Neuronal stem cell (in vitro differentiated cells): Measurements from ENCODE around the gene KIF5B.
"Not testable (repeated sequence)": the region's sequence is repeated elsewhere in the genome, so short reads cannot be mapped to it uniquely, and the experiment has no call there.

Experiments
- DNase-seq: peaks from one replicate; pipeline ENCODE4 v3.0.0-alpha.2; 2013; ENCODE audit warnings: low spot score
- H2AFZ ChIP-seq: one replicate; pipeline ENCODE4 v1.6.1; 2013; ENCODE audit warnings: mild to moderate bottlenecking, low read length, inconsistent platforms
- H2AK5ac ChIP-seq: 2 replicates; pipeline ENCODE4 v1.6.1; 2013; ENCODE audit warnings: low read depth, mild to moderate bottlenecking, inconsistent platforms, low read length, moderate library complexity, mixed read lengths
- H2BK120ac ChIP-seq: 2 replicates; pipeline ENCODE4 v1.6.1; 2013; ENCODE audit warnings: low read depth, mild to moderate bottlenecking, inconsistent platforms, low read length, moderate library complexity, mixed read lengths
- H2BK12ac ChIP-seq: one replicate; pipeline ENCODE4 v1.6.1; 2013; ENCODE audit warnings: low read length, inconsistent platforms
- H2BK15ac ChIP-seq: 2 replicates; pipeline ENCODE4 v1.6.1; 2013; ENCODE audit warnings: mild to moderate bottlenecking, low read length, inconsistent platforms, mixed read lengths
- H2BK5ac ChIP-seq: one replicate; pipeline ENCODE4 v1.6.1; 2013; ENCODE audit warnings: inconsistent platforms, mild to moderate bottlenecking, low read length, moderate library complexity
- H3K14ac ChIP-seq: one replicate; pipeline ENCODE4 v1.6.1; 2013; ENCODE audit warnings: low read length, inconsistent platforms
- H3K18ac ChIP-seq: 2 replicates; pipeline ENCODE4 v1.6.1; 2013; ENCODE audit warnings: low read length, inconsistent platforms
- H3K23ac ChIP-seq: 2 replicates; pipeline ENCODE4 v1.6.1; 2013; ENCODE audit warnings: low read depth, mild to moderate bottlenecking, mixed read lengths, low read length, inconsistent platforms; ENCODE audit not compliant: poor library complexity
- H3K27ac ChIP-seq: replicated peaks from 3 replicates; pipeline ENCODE4 v1.5.1; 2013; ENCODE audit warnings: low read length, inconsistent platforms
- H3K27me3 ChIP-seq, 3 experiments: 2 replicates each; pipeline ENCODE4 v1.6.1; 2013; ENCODE audit warnings: low read length in 3 of 3, mild to moderate bottlenecking in 2 of 3, inconsistent platforms in 1 of 3, low read depth in 1 of 3, mixed read lengths in 1 of 3, moderate library complexity in 1 of 3; ENCODE audit not compliant: control insufficient read depth in 3 of 3, insufficient read depth in 3 of 3
- H3K36me3 ChIP-seq, 2 donors: replicated peaks in 1 of 2; 2 replicates each; pipeline ENCODE4 v1.6.1; 2013; ENCODE audit warnings: low read length in 2 of 2; ENCODE audit not compliant: control insufficient read depth in 2 of 2, insufficient read depth in 2 of 2
- H3K4ac ChIP-seq: 2 replicates; pipeline ENCODE4 v1.6.1; 2013; ENCODE audit warnings: inconsistent platforms, mild to moderate bottlenecking, low read length, moderate library complexity
- H3K4me1 ChIP-seq, 2 donors: 1 replicate in 1 of 2; 2 replicates in 1 of 2; pipeline ENCODE4 v1.6.1; 2013; ENCODE audit warnings: low read length in 2 of 2, low read depth in 1 of 2; ENCODE audit not compliant: control insufficient read depth in 2 of 2, insufficient read depth in 1 of 2
- H3K4me2 ChIP-seq: one replicate; pipeline ENCODE4 v1.6.1; 2013; ENCODE audit warnings: mild to moderate bottlenecking, low read length, inconsistent platforms; ENCODE audit not compliant: insufficient read depth, poor library complexity, severe bottlenecking
- H3K4me3 ChIP-seq, 2 donors: 2 replicates each; pipeline ENCODE4 v1.5.1; 2013; ENCODE audit warnings: low read length in 2 of 2, mild to moderate bottlenecking in 2 of 2, inconsistent platforms in 1 of 2, moderate library complexity in 1 of 2
- H3K79me1 ChIP-seq: one replicate; pipeline ENCODE4 v1.6.1; 2013; ENCODE audit warnings: low read depth, mild to moderate bottlenecking, inconsistent platforms, low read length, moderate library complexity
- H3K9ac ChIP-seq: one replicate; pipeline ENCODE4 v1.6.1; 2013; ENCODE audit warnings: mild to moderate bottlenecking, low read depth, low read length, inconsistent platforms; ENCODE audit not compliant: poor library complexity
- H3K9me3 ChIP-seq, 2 donors: replicated peaks in 1 of 2; 2 replicates each; pipeline versions ENCODE3 to v1.6.1; 2013; ENCODE audit warnings: low read length in 2 of 2, mild to moderate bottlenecking in 2 of 2, inconsistent platforms in 1 of 2, low read depth in 1 of 2, mixed read lengths in 1 of 2, moderate library complexity in 1 of 2; ENCODE audit not compliant: control insufficient read depth in 2 of 2, insufficient read depth in 1 of 2
- H4K8ac ChIP-seq: one replicate; pipeline ENCODE4 v1.6.1; 2013; ENCODE audit warnings: low read depth, mild to moderate bottlenecking, inconsistent platforms, low read length, moderate library complexity
- H4K91ac ChIP-seq: one replicate; pipeline ENCODE4 v1.6.1; 2013; ENCODE audit warnings: low read length, low read depth, mild to moderate bottlenecking, inconsistent platforms; ENCODE audit not compliant: poor library complexity
- WGBS, 2 donors: extraction: QIAGEN DNeasy Blood & Tissue Kit; methylation state at CpG; one replicate each; pipeline ENCODE4 v1.1.7; 2013; ENCODE audit warnings: missing lambda C conversion rate in 2 of 2, mixed read lengths in 1 of 2; ENCODE audit not compliant: insufficient read length in 2 of 2, insufficient replicate concordance in 1 of 2; ENCODE audit errors: extremely low coverage in 2 of 2; 5-methylcytosine and 5-hydroxymethylcytosine counted together

KIF5B gene

GRCh38 chr10:32068569-32068968, 12.3 kb upstream of the KIF5B start:
- Histone ChIP-seq H3K4me3 (no peak overlapping the region), H4K8ac (no peak overlapping the region), H2BK15ac (no peak overlapping the region), H2BK12ac (no peak overlapping the region), H2AFZ (no peak overlapping the region), H3K27me3 (no peaks in the 10 kb centered on the region), H4K91ac (no peak overlapping the region), H3K9me3 (no peaks in the 10 kb centered on the region), H3K9ac (no peak overlapping the region), H3K4ac (no peak overlapping the region), H3K14ac (no peak overlapping the region), H2AK5ac (no peak overlapping the region), H2BK120ac (no peak overlapping the region), H3K4me1 (peaks cover 0 to 3% of the 10 kb centered on the region in 2 donors), H3K4me2 (no peak overlapping the region), H2BK5ac (no peak overlapping the region), H3K36me3 (no peaks in the 10 kb centered on the region), H3K18ac (peak overlapping the region; percentile 80), H3K27ac (no peak overlapping the region), H3K23ac (no peak overlapping the region), H3K79me1 (no peaks in the 10 kb centered on the region)
- WGBS, 2 donors: no CpG with 5 or more reads among the region's 12 CpGs
- DNase-seq: no peak

- H3K36me3 ChIP-seq, H3K18ac ChIP-seq, H3K9ac ChIP-seq, H3K23ac ChIP-seq, H3K27ac ChIP-seq, H4K8ac ChIP-seq, H3K4me3 ChIP-seq, H3K4me2 ChIP-seq, H3K4me1 ChIP-seq, H2AFZ ChIP-seq, H3K4ac ChIP-seq, H3K27me3 ChIP-seq, H2BK5ac ChIP-seq, H2BK15ac ChIP-seq, H2BK12ac ChIP-seq, H3K14ac ChIP-seq, H3K79me1 ChIP-seq, H2AK5ac ChIP-seq, DNase-seq, H3K9me3 ChIP-seq, H2BK120ac ChIP-seq, H4K91ac ChIP-seq: not testable (repeated sequence)
- WGBS, 2 donors: no CpG with 5 or more reads among the region's 5 CpGs
Observed at GRCh38 chr10:32067931-32068330, 11.7 kb upstream of the KIF5B start.

GRCh38 chr10:32065856-32066255, 9.6 kb upstream of the KIF5B start:
- WGBS, 2 donors: no CpG with 5 or more reads among the region's 4 CpGs
- no peak overlapping the region for H4K8ac ChIP-seq
- H3K27me3 ChIP-seq: peaks cover 0 to 3% (median 0%) of the 10 kb centered on the region in 3 experiments
- no peak overlapping the region for H2BK15ac ChIP-seq
- no peak overlapping the region for H3K9ac ChIP-seq
- no peak for DNase-seq
- H3K4me2 ChIP-seq: no peak overlapping the region
- no peak overlapping the region for H3K23ac ChIP-seq
- H3K27ac ChIP-seq: no peak overlapping the region
- H4K91ac ChIP-seq: no peak overlapping the region
- no peaks in the 10 kb centered on the region for H3K9me3 ChIP-seq
- H2AFZ ChIP-seq: no peak overlapping the region
- no peaks in the 10 kb centered on the region for H3K4me1 ChIP-seq
- no peak overlapping the region for H2BK120ac ChIP-seq
- no peak overlapping the region for H2BK5ac ChIP-seq
- no peak overlapping the region for H3K4ac ChIP-seq
- H3K18ac ChIP-seq: no peak overlapping the region
- H2BK12ac ChIP-seq: no peak overlapping the region
- H3K14ac ChIP-seq: no peak overlapping the region
- no peak overlapping the region for H2AK5ac ChIP-seq
- H3K4me3 ChIP-seq: no peak overlapping the region
- H3K79me1 ChIP-seq: no peaks in the 10 kb centered on the region
- no peaks in the 10 kb centered on the region for H3K36me3 ChIP-seq

- Histone ChIP-seq H3K9me3 (no peaks in the 10 kb centered on the region), H3K23ac (no peak overlapping the region), H3K79me1 (no peaks in the 10 kb centered on the region), H3K4me1 (peaks cover 0 to 5% of the 10 kb centered on the region in 2 donors), H3K4ac (no peak overlapping the region), H2BK12ac (no peak overlapping the region), H2AFZ (no peak overlapping the region), H2BK120ac (no peak overlapping the region), H3K18ac (no peak overlapping the region), H3K27me3 (peaks cover 0 to 3% (median 0%) of the 10 kb centered on the region in 3 experiments), H3K4me3 (no peak overlapping the region), H4K91ac (no peak overlapping the region), H3K27ac (no peak overlapping the region), H2AK5ac (no peak overlapping the region), H3K4me2 (no peak overlapping the region), H2BK15ac (no peak overlapping the region), H4K8ac (no peak overlapping the region), H3K36me3 (no peaks in the 10 kb centered on the region), H3K9ac (no peak overlapping the region), H2BK5ac (no peak overlapping the region), H3K14ac (no peak overlapping the region)
- WGBS, 2 donors: no CpG with 5 or more reads among the region's 2 CpGs
- DNase-seq: no peak
Observed at GRCh38 chr10:32061440-32061839, 5.2 kb upstream of the KIF5B start.
